Measurements from ENCODE around the gene BOLA3. TPM values are rescaled to one million over a fixed set of nuclear protein-coding genes. Genes with fewer than 3 reads are reported as not detected.
A peak's percentile ranks its signal among the peaks of the same experiment; 100 is the strongest.

BOLA3 gene, protein sequence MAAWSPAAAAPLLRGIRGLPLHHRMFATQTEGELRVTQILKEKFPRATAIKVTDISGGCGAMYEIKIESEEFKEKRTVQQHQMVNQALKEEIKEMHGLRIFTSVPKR
- total RNA-seq (ENCODE audit: low replicate concordance) = 35.6 and 54.3 TPM in 2 replicates
- long read RNA-seq, partial matches to known transcripts = 0 of 6 reads
- long read RNA-seq, other reads (novel, unspliced or antisense) = 0 of 6 reads

GRCh38 chr2:74147727-74148456 lies at the start of gene BOLA3:
BOLA3 (minus strand) TSS chr2:74147912; CDS start chr2:74147874, 38 bp downstream.
- H3K36me3 Mint-ChIP-seq = no peaks in the 10 kb centered on the region
- H3K4me1 Mint-ChIP-seq (ENCODE audit: unreplicated experiment) = peaks cover 8% of the 10 kb centered on the region
- H3K27me3 Mint-ChIP-seq = no peaks in the 10 kb centered on the region
- H3K27ac Mint-ChIP-seq = no peak within 1 kb of the TSS
- no peak within 1 kb of the TSS for H3K4me3 Mint-ChIP-seq
- no peaks in the 10 kb centered on the region for H3K9me3 Mint-ChIP-seq
- peak; percentile 89 for DNase-seq (ENCODE audit: extremely low spot score, unreplicated experiment)
- TF ChIP-seq, protein P1, sequence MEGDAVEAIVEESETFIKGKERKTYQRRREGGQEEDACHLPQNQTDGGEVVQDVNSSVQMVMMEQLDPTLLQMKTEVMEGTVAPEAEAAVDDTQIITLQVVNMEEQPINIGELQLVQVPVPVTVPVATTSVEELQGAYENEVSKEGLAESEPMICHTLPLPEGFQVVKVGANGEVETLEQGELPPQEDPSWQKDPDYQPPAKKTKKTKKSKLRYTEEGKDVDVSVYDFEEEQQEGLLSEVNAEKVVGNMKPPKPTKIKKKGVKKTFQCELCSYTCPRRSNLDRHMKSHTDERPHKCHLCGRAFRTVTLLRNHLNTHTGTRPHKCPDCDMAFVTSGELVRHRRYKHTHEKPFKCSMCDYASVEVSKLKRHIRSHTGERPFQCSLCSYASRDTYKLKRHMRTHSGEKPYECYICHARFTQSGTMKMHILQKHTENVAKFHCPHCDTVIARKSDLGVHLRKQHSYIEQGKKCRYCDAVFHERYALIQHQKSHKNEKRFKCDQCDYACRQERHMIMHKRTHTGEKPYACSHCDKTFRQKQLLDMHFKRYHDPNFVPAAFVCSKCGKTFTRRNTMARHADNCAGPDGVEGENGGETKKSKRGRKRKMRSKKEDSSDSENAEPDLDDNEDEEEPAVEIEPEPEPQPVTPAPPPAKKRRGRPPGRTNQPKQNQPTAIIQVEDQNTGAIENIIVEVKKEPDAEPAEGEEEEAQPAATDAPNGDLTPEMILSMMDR (conservative IDR thresholded peaks at IDR 0.05) = peak; percentile 75

- H3K4me1 Mint-ChIP-seq (ENCODE audit: unreplicated experiment) = peaks cover 26% of the 10 kb centered on the region
- H3K27ac Mint-ChIP-seq = peak overlapping the region; percentile 62
- no peaks in the 10 kb centered on the region for H3K36me3 Mint-ChIP-seq
- H3K4me3 Mint-ChIP-seq = peak overlapping the region; percentile 49
- TF ChIP-seq, protein P1 (conservative IDR thresholded peaks at IDR 0.05) = no peak
- H3K9me3 Mint-ChIP-seq = peaks cover 5% of the 10 kb centered on the region
- peaks cover 8% of the 10 kb centered on the region for H3K27me3 Mint-ChIP-seq
- DNase-seq (ENCODE audit: extremely low spot score, unreplicated experiment) = no peak
Measured at GRCh38 chr2:74197049-74197448, 49.3 kb upstream of the BOLA3 start.

DNA sequence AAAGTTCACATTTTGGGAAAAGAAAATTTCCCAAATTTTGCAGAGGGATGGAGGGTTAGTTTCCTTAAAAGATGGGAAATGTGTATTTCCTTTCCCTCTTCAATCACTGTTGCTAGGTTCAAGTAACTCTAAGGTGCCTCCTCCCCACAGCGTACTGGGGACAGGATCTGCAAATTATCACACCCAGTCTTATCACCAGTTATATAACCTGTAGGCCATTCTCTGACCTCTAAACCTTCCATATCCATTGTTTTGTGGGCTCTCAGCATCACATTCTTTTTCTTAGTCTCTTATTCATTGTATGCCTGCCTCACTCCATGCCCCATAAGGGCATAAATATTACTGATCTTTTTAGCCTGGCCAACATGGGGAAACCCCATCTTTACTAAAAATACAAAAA lies 47.1 kb upstream of the BOLA3 start:
- Mint-ChIP-seq H3K4me3 (no peak overlapping the region), H3K9me3 (peaks cover 5% of the 10 kb centered on the region), H3K27me3 (peaks cover 8% of the 10 kb centered on the region), H3K4me1 (ENCODE audit: unreplicated experiment) (peaks cover 13% of the 10 kb centered on the region), H3K27ac (no peak overlapping the region), H3K36me3 (no peaks in the 10 kb centered on the region)
- no peak for DNase-seq (ENCODE audit: extremely low spot score, unreplicated experiment)
- TF ChIP-seq, protein P1 (conservative IDR thresholded peaks at IDR 0.05) = no peak

DNA sequence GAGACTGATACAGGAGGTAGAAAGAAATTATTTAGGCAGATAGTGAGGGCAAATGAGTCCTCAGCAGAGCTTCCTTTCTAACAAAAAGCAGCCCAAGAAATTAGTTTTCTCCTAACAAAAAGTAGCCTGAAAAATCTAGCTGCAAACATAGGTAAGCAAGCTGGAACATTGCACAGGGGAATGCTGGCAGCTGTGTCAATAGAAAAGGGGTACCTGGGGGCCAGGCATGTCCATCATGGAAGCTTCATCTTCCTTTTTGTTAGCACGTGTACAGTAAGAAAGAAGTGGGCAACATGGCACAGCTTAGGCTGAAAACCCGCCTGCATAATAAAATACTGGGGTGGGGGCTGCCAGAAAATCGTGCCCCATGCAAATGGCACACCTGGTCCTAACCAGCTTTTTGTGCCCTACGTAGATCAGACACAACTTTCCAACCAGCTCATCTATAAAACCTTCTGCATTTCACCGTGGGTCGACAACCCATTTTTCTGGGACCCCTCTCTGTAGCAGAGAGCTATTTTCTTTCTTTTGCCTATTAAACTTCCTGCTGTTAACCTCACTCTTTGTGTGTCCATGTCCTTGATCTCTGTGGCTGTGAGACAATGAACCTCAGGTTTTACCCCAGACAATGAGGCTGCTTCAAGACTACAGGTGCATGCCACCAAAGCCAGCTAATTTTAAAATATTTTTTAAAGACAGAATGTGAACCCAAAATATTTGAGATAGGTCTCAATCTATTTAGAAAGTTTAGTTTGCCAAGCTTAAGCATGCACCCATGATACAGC lies 44.1 kb upstream of the BOLA3 start:
- Mint-ChIP-seq H3K4me3 (no peak overlapping the region), H3K27me3 (no peaks in the 10 kb centered on the region), H3K36me3 (no peaks in the 10 kb centered on the region), H3K4me1 (ENCODE audit: unreplicated experiment) (no peaks in the 10 kb centered on the region), H3K27ac (no peak overlapping the region), H3K9me3 (no peaks in the 10 kb centered on the region)
- no peak for DNase-seq (ENCODE audit: extremely low spot score, unreplicated experiment)
- TF ChIP-seq, protein P1 (conservative IDR thresholded peaks at IDR 0.05) = no peak

- Mint-ChIP-seq H3K4me3 (no peak overlapping the region), H3K27me3 (no peaks in the 10 kb centered on the region), H3K36me3 (no peaks in the 10 kb centered on the region), H3K27ac (no peak overlapping the region), H3K9me3 (no peaks in the 10 kb centered on the region), H3K4me1 (ENCODE audit: unreplicated experiment) (no peaks in the 10 kb centered on the region)
- TF ChIP-seq, protein P1 (conservative IDR thresholded peaks at IDR 0.05) = no peak
- DNase-seq (ENCODE audit: extremely low spot score, unreplicated experiment) = no peak
Measured at GRCh38 chr2:74188696-74189095, 41.0 kb upstream of the BOLA3 start.

Measured in type B pancreatic cell (in vitro differentiated cells).